Astrocyte (in vitro differentiated cells and primary cell): Measurements from ENCODE around the gene TNP1. TPM values are rescaled to one million over a fixed set of nuclear protein-coding genes. Genes with fewer than 3 reads are reported as not detected.

ENCODE experiments used
- DNase-seq: peaks from one replicate; pipeline ENCODE4 v3.0.0-alpha.2; 2010; ENCODE audit warnings: low read depth
- FAIRE-seq: peaks from 2 replicates; lab custom pipeline; 2011; peaks lifted over from hg19 to GRCh38; lab: Jason Lieb, UNC
- H2AFZ ChIP-seq: 2 replicates; pipeline ENCODE4 v1.6.0; 2012; ENCODE audit warnings: low read depth, low read length, inconsistent platforms
- H3K27ac ChIP-seq: 2 replicates; pipeline ENCODE4 v1.5.1; 2011; ENCODE audit warnings: low read depth, low read length, inconsistent platforms
- H3K27me3 ChIP-seq: 2 replicates; pipeline ENCODE4 v1.6.0; 2011; ENCODE audit warnings: low read length, inconsistent platforms; ENCODE audit not compliant: insufficient read depth
- H3K36me3 ChIP-seq: 2 replicates; pipeline ENCODE4 v1.5.1; 2011; ENCODE audit warnings: low read length, inconsistent platforms; ENCODE audit not compliant: insufficient read depth
- H3K4me1 ChIP-seq: 2 replicates; pipeline ENCODE4 v1.5.1; 2011; ENCODE audit warnings: low read length, inconsistent platforms; ENCODE audit not compliant: insufficient read depth
- H3K4me2 ChIP-seq: 2 replicates; pipeline ENCODE4 v1.6.0; 2012; ENCODE audit warnings: low read length, inconsistent platforms
- H3K4me3 ChIP-seq: 2 replicates; pipeline ENCODE4 v1.5.1; 2011; ENCODE audit warnings: low read depth, mild to moderate bottlenecking, low read length, inconsistent platforms; ENCODE audit not compliant: insufficient read depth
- H3K79me2 ChIP-seq: 2 replicates; pipeline ENCODE4 v1.6.0; 2012; ENCODE audit warnings: mild to moderate bottlenecking, low read length, inconsistent platforms; ENCODE audit not compliant: insufficient read depth
- H3K9ac ChIP-seq: 2 replicates; pipeline ENCODE4 v1.6.0; 2012; ENCODE audit warnings: mild to moderate bottlenecking, low read length, inconsistent platforms
- H3K9me3 ChIP-seq: 2 replicates; pipeline ENCODE4 v1.5.1; 2012; ENCODE audit warnings: low read depth, mild to moderate bottlenecking, low read length, inconsistent platforms; ENCODE audit not compliant: insufficient read depth
- H4K20me1 ChIP-seq: 2 replicates; pipeline ENCODE4 v1.6.0; 2012; ENCODE audit warnings: low read length, inconsistent platforms; ENCODE audit not compliant: insufficient read depth
- H3K27ac Mint-ChIP-seq: one replicate; pipeline ENCODE4 v1.8.0; 2021; ENCODE audit warnings: mild to moderate bottlenecking, mixed read lengths; ENCODE audit not compliant: unreplicated experiment
- H3K27me3 Mint-ChIP-seq: one replicate; pipeline ENCODE4 v1.8.0; 2021; ENCODE audit warnings: low read depth, mixed read lengths; ENCODE audit not compliant: unreplicated experiment
- H3K36me3 Mint-ChIP-seq: one replicate; pipeline ENCODE4 v1.8.0; 2021; ENCODE audit warnings: low read depth, mixed read lengths; ENCODE audit not compliant: unreplicated experiment
- H3K4me1 Mint-ChIP-seq: one replicate; pipeline ENCODE4 v1.8.0; 2021; ENCODE audit warnings: low read depth, mixed read lengths; ENCODE audit not compliant: unreplicated experiment
- H3K4me3 Mint-ChIP-seq: one replicate; pipeline ENCODE4 v1.8.0; 2021; ENCODE audit warnings: mild to moderate bottlenecking, moderate library complexity, mixed read lengths; ENCODE audit not compliant: unreplicated experiment
- H3K9me3 Mint-ChIP-seq: one replicate; pipeline ENCODE4 v1.8.0; 2021; ENCODE audit warnings: mild to moderate bottlenecking, mixed read lengths; ENCODE audit not compliant: unreplicated experiment
- CTCF ChIP-seq: IDR thresholded peaks from 2 replicates; pipeline ENCODE4 v1.5.1; 2011; ENCODE audit warnings: low read depth, mild to moderate bottlenecking, inconsistent platforms, low read length, moderate library complexity; ENCODE audit not compliant: insufficient read depth
- EZH2 ChIP-seq: IDR thresholded peaks from 2 replicates; pipeline ENCODE4 v1.6.1; 2012; ENCODE audit warnings: mild to moderate bottlenecking, low read length, inconsistent platforms; ENCODE audit not compliant: insufficient read depth
- total RNA-seq: library from RNA; stranded (reverse); gene quantifications from 2 replicates; pipeline ENCODE4 v1.2.1, GENCODE V29; 2021

TNP1 gene
- total RNA-seq, 1 donor from 2014 or later, result not detected

- no peak for FAIRE-seq
- H3K27ac Mint-ChIP-seq, result no peak overlapping the region
- no peaks in the 10 kb centered on the region for H3K4me1 Mint-ChIP-seq
- no peaks in the 10 kb centered on the region for H3K79me2 ChIP-seq
- TF ChIP-seq EZH2 (no peak), CTCF (no peak)
- no peak for DNase-seq
- H3K9me3 Mint-ChIP-seq, result peaks cover 4% of the 10 kb centered on the region
- H3K36me3 ChIP-seq, result no peaks in the 10 kb centered on the region
- no peak overlapping the region for H3K4me3 Mint-ChIP-seq
- H4K20me1 ChIP-seq, result no peaks in the 10 kb centered on the region
- peaks cover 2% of the 10 kb centered on the region for H3K27me3 ChIP-seq
- H3K27me3 Mint-ChIP-seq, result peaks cover 27% of the 10 kb centered on the region
- H3K4me1 ChIP-seq, result no peaks in the 10 kb centered on the region
- no peak overlapping the region for H3K4me3 ChIP-seq
- H3K36me3 Mint-ChIP-seq, result no peaks in the 10 kb centered on the region
- H3K27ac ChIP-seq, result no peak overlapping the region
- H3K9ac ChIP-seq, result no peak overlapping the region
- H3K9me3 ChIP-seq, result no peaks in the 10 kb centered on the region
- no peak overlapping the region for H2AFZ ChIP-seq
- H3K4me2 ChIP-seq, result no peak overlapping the region
These were observed 30.3 kb upstream of the TNP1 start for GRCh38 chr2:216890138-216890537.

GRCh38 chr2:216888887-216889622, 29.2 kb upstream of the TNP1 start:
- DNase-seq, result no peak
- peaks cover 2% of the 10 kb centered on the region for H3K27me3 ChIP-seq
- H3K4me2 ChIP-seq, result no peak overlapping the region
- no peak overlapping the region for H3K4me3 ChIP-seq
- H3K9ac ChIP-seq, result no peak overlapping the region
- no peaks in the 10 kb centered on the region for H3K9me3 ChIP-seq
- H3K4me1 ChIP-seq, result no peaks in the 10 kb centered on the region
- H3K36me3 Mint-ChIP-seq, result peaks cover 2% of the 10 kb centered on the region
- no peaks in the 10 kb centered on the region for H3K79me2 ChIP-seq
- H3K9me3 Mint-ChIP-seq, result peaks cover 4% of the 10 kb centered on the region
- TF ChIP-seq EZH2 (no peak), CTCF (no peak)
- FAIRE-seq, result no peak
- peaks cover 27% of the 10 kb centered on the region for H3K27me3 Mint-ChIP-seq
- no peaks in the 10 kb centered on the region for H4K20me1 ChIP-seq
- no peak overlapping the region for H3K27ac Mint-ChIP-seq
- H3K4me1 Mint-ChIP-seq, result no peaks in the 10 kb centered on the region
- H3K36me3 ChIP-seq, result no peaks in the 10 kb centered on the region
- no peak overlapping the region for H2AFZ ChIP-seq
- H3K4me3 Mint-ChIP-seq, result no peak overlapping the region
- no peak overlapping the region for H3K27ac ChIP-seq

- H3K4me2 ChIP-seq, result no peak overlapping the region
- Mint-ChIP-seq H3K4me3 (no peak overlapping the region), H3K36me3 (peaks cover 2% of the 10 kb centered on the region), H3K9me3 (peaks cover 4% of the 10 kb centered on the region), H3K27ac (no peak overlapping the region), H3K4me1 (no peaks in the 10 kb centered on the region), H3K27me3 (peaks cover 29% of the 10 kb centered on the region)
- no peaks in the 10 kb centered on the region for H3K9me3 ChIP-seq
- no peak overlapping the region for H3K9ac ChIP-seq
- no peak overlapping the region for H2AFZ ChIP-seq
- H3K36me3 ChIP-seq, result no peaks in the 10 kb centered on the region
- no peak for DNase-seq
- H3K27me3 ChIP-seq, result peaks cover 2% of the 10 kb centered on the region
- H3K27ac ChIP-seq, result no peak overlapping the region
- H3K4me1 ChIP-seq, result no peaks in the 10 kb centered on the region
- FAIRE-seq, result no peak
- no peaks in the 10 kb centered on the region for H4K20me1 ChIP-seq
- no peak for TF ChIP-seq CTCF
- TF ChIP-seq EZH2, result no peak
- no peak overlapping the region for H3K4me3 ChIP-seq
- no peaks in the 10 kb centered on the region for H3K79me2 ChIP-seq
These were observed 28.2 kb upstream of the TNP1 start for GRCh38 chr2:216888081-216888480.
